ENCODE results near the gene PHPT1.
"Not testable (repeated sequence)": the region's sequence is repeated elsewhere in the genome, so short reads cannot be mapped to it uniquely, and the experiment has no call there.

PHPT1 gene

GRCh38 chr9:136860933-136861873 lies 12.0 kb downstream of the PHPT1 start:
- DNase-seq (ENCODE audit: low spot score), result no peak

- no peak for DNase-seq (ENCODE audit: low spot score)
Measured at GRCh38 chr9:136861874-136862457, 12.8 kb downstream of the PHPT1 start.

GRCh38 chr9:136862849-136863622 lies 13.8 kb downstream of the PHPT1 start:
- no peak for DNase-seq (ENCODE audit: low spot score)

GRCh38 chr9:136863623-136864273 lies 14.5 kb downstream of the PHPT1 start:
- DNase-seq (ENCODE audit: low spot score), result no peak

- no peak for DNase-seq (ENCODE audit: low spot score)
Measured at GRCh38 chr9:136865041-136865767, 16.0 kb downstream of the PHPT1 start.

GRCh38 chr9:136865768-136866103 lies 16.5 kb downstream of the PHPT1 start:
- DNase-seq (ENCODE audit: low spot score), result no peak

- not testable (repeated sequence) for DNase-seq (ENCODE audit: low spot score)
Measured at GRCh38 chr9:136866898-136867421, 17.8 kb downstream of the PHPT1 start.

GRCh38 chr9:136867480-136867879 lies 18.3 kb downstream of the PHPT1 start:
- no peak for DNase-seq (ENCODE audit: low spot score)

- no peak for DNase-seq (ENCODE audit: low spot score)
Measured at GRCh38 chr9:136867917-136868316, 18.7 kb downstream of the PHPT1 start.

- DNase-seq (ENCODE audit: low spot score), result no peak
Measured at GRCh38 chr9:136868644-136869043, 19.4 kb downstream of the PHPT1 start.

- DNase-seq (ENCODE audit: low spot score), result not testable (repeated sequence)
Measured at GRCh38 chr9:136869611-136870010, 20.4 kb downstream of the PHPT1 start.

GRCh38 chr9:136875155-136875554 lies 25.9 kb downstream of the PHPT1 start:
- DNase-seq (ENCODE audit: low spot score), result no peak

GRCh38 chr9:136876476-136876875 lies 27.3 kb downstream of the PHPT1 start:
- DNase-seq (ENCODE audit: low spot score), result no peak

- no peak for DNase-seq (ENCODE audit: low spot score)
Measured at GRCh38 chr9:136880651-136881050, 31.4 kb downstream of the PHPT1 start.

- DNase-seq (ENCODE audit: low spot score), result peak; percentile 35
Measured at GRCh38 chr9:136881691-136882108, 32.5 kb downstream of the PHPT1 start.

- DNase-seq (ENCODE audit: low spot score), result no peak
Measured at GRCh38 chr9:136882109-136882946, 33.1 kb downstream of the PHPT1 start.

GRCh38 chr9:136882947-136883283 lies 33.7 kb downstream of the PHPT1 start:
- DNase-seq (ENCODE audit: low spot score), result not testable (repeated sequence)

- not testable (repeated sequence) for DNase-seq (ENCODE audit: low spot score)
Measured at GRCh38 chr9:136883670-136884069, 34.5 kb downstream of the PHPT1 start.

GRCh38 chr9:136885950-136886578 lies 36.9 kb downstream of the PHPT1 start, which contains the start of gene TRAF2:
Gene TRAF2 (plus strand): TSS chr9:136886516. CDS start chr9:136898741, 12,225 bp downstream.
- DNase-seq (ENCODE audit: low spot score), result peak; percentile 97
